Measurements from ENCODE around the gene PIN1.
"Not testable (repeated sequence)": the region's sequence is repeated elsewhere in the genome, so short reads cannot be mapped to it uniquely, and the experiment has no call there.

PIN1 gene

DNA sequence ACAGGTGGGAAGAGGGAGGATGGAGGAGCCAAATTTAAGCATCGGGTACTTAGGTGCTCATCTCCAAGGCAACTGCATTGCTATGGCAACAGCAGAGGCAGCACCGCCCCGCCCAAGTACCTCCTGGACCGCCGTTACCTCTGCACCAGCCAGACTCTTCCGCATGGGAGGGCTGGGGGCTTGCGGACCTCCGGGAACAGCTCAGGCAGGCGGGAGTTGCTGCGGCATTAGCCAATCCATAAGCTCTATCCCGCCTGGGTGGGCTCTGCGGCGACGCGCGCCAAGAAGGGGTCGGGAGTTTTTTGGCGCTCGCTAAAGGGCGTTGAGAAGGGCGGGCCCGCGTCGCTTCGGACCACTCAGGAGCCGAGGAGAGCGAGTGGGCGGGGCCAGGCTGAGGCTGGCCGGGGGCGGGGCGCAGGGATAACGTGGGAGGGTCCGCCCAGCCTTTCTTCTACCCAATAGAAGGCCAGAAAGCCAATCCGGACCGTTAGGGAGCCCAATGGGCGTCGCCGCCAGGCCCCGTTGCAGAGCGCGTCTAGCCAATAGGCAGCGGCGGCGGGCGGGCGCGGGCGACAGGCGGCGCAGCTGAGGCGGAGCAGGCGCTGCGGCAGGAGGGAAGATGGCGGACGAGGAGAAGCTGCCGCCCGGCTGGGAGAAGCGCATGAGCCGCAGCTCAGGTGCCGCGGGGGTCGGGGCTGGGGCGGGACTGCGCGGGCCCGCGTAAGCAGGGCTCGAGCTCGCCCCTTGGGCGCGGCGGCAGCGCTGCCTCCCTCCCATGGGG is at the start of gene PIN1:
Gene PIN1 (plus strand): TSS at position 593 of the 781 bp plus-strand sequence. CDS start 27 bp downstream, at position 620.
- DNase-seq (ENCODE audit: low spot score), result peak; percentile 99

DNA sequence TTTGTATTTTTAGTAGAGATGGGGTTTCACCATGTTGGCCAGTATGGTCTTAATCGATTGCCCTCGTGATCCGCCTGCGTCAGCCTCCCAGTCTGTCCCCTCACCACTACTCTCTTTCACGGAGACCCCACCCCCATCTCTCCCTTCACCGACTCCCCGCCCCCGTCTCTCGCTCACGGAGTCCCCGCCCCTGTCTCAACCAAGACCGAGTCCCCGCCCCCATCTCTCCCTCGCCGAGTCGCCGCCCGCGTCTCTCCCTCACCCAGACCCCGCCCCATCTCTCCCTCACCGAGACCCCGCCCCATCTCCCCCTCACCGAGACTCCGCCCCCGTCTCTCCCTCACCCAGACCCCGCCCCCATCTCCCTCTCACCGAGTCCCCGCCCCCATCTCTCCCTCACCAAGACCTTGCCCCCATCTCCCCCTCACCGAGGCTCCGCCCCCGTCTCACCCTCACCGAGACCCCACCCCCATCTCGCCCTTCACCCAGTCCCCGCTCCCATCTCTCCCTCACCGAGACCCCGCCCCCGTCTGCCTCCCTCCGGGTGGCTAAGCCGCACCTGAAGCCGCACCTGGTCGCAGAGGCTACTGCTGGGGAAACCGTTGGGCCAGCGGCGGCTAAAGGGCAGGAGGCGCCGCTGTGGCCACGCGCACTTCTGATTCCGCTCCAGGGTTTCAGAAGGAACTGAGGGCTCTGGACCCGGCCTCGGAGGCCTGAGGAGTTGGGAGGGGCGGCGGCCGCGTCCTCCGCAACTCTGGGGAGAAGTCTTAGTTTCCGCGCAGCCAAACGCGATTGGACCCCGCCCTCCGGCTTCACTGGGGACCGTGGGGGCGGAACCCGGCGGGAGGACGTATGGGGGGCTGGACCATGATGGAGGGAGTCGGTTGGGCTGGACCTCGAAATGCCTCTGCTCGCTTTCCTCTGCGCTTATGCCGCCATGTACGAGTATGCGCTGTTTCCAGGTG is 49.5 kb upstream of the PIN1 start:
- DNase-seq (ENCODE audit: low spot score), result peak; percentile 61

GRCh38 chr19:9786342-9786741 is 48.8 kb upstream of the PIN1 start:
- no peak for DNase-seq (ENCODE audit: low spot score)

DNA sequence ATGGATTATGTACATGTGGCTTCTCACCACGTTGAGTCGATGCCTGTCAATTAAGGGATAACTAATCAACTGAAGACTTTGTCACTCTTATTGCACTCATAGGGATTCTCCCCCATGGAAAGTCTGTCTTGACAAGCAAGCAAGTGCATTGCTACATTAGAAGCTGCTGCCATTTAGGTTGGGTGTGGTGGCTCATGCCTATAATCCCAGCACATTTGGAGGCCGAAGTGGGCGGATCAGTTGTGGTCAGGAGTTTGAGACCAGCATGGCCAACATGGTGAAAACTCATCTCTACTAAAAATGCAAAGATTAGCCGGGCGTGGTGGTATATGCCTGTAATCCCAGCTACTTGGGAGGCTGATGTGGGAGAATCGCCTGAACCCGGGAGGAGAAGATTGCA is 48.3 kb upstream of the PIN1 start:
- no peak for DNase-seq (ENCODE audit: low spot score)

GRCh38 chr19:9788604-9789003 is 46.5 kb upstream of the PIN1 start:
- DNase-seq (ENCODE audit: low spot score), result not testable (repeated sequence)

DNA sequence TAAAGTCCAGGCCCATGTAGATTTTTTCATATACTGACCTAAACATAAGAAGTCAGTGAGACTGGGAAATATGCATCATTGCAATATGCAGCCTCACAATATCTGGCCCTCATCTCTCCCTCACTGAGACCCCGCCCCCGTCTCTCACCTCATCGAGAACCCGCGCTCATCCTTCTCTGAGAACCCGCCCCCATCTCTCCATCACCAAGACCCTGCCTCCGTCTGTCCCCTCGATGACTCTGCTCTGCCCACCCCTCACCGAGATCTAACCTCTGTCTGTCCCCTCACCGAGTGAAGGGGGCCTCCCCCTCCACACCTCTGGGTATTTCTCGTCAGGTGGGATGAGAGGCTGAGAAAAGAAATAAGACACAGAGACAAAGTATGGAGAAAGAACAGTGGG is 46.1 kb upstream of the PIN1 start:
- DNase-seq (ENCODE audit: low spot score), result no peak

DNA sequence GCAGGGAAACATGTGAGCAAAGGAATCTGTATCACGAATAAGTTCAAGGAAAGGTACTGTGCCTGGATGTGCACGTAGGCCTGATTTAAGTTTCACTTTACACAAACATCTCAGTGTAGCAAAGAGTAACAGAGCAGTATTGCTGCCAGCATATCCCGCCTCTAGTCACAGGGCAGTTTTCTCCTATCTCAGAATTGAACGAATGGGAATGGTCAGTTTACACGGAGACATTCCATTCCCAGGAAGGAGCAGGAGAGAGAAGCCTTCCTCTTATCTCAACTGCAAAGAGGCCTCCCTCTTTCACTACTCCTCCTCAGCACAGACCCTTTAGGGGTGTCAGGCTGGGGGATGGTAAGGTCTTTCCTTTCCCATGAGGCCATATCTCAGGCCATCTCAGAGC is 45.5 kb upstream of the PIN1 start:
- not testable (repeated sequence) for DNase-seq (ENCODE audit: low spot score)

DNA sequence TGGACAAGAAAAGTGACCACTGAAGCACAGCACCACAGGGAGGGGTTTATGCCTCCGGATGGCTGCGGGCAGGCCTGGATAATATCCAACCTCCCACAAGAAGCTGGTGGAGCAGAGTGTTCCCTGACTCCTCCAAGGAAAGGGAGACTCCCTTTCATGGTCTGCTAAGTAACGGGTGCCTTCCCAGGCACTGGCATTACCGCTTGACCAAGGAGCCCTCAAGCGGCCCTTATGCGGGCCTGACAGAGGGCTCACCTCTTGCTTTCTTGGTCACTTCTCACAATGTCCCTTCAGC is 44.1 kb upstream of the PIN1 start:
- DNase-seq (ENCODE audit: low spot score), result not testable (repeated sequence)

GRCh38 chr19:9791552-9792205 is 43.4 kb upstream of the PIN1 start:
- peak; percentile 87 for DNase-seq (ENCODE audit: low spot score)

GRCh38 chr19:9792206-9793070 is 42.7 kb upstream of the PIN1 start:
- DNase-seq (ENCODE audit: low spot score), result peak; percentile 79

DNA sequence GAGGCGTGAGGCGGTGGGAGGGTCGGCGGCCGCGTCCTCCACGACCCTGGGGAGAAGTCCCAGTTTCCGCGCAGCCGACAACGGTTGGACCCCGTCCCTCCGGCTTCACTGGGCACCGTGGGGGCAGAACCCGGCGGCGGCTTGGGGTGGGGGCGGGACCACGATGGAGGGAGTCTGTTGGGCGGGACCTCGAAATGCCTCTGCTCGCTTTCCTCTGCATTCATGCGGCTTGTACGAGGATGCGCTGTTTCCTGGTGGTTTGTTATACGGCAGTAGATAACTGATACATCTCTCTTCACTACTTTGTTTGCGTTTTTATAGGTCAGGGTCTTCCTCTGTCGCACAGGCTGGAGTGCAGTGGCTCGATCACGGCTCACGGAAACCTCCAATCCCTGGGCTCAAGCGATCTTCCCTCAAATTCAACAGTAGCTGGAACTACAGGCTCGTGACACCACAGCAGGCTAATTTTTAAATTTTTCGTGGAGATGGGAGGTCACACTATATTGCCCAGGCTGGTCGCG is 42.0 kb upstream of the PIN1 start:
- no peak for DNase-seq (ENCODE audit: low spot score)

DNA sequence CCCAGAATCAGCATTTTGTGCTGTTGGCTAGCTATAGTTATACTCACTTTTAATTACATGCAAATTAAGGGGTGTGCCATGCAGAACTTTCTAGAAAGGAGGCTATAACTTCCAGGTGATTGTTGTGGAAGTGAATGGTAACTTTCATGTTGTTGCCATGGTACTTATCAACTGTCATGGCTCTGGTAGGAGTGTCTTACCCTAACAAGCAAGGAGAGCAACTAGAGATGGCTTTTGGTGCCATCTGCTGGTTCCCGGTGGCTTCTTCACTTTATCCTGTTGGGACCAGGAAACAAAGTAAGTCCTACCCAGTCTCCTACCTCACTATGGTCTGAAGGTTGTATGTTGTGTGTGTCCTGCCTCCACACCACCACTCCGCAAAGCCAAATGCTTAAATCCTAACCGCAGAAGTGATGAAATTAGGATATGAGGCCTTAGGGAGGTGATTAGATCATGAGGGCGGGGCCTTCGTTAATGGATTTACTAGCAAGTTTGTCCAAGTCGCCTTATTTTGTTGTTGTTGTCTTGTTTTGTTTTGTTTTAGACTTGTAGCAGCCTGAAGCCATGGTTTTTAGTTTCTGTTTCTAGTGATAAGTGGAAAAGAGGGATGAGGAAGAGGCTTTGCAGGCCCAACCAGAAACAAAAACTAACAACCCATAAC is 38.9 kb upstream of the PIN1 start:
- DNase-seq (ENCODE audit: low spot score), result peak; percentile 89

DNA sequence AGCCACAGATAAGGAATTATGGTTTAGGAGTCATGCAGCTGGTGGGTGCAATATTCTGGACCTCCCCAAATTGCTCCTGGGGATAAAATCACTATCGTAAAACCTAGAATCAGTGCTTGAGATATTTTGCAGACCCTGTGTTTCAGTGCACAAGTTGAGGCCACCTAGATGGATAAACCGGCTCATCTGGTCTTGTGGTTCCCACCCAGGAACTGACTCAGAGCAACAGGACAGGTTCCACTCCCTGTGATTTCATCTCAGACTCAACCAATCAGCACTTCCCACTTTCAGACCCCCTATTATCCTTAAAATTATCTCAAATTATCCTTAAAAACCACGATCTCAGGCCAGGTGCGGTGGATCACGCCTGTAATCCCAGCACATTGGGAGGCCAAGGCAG is 37.2 kb upstream of the PIN1 start:
- DNase-seq (ENCODE audit: low spot score), result no peak

DNA sequence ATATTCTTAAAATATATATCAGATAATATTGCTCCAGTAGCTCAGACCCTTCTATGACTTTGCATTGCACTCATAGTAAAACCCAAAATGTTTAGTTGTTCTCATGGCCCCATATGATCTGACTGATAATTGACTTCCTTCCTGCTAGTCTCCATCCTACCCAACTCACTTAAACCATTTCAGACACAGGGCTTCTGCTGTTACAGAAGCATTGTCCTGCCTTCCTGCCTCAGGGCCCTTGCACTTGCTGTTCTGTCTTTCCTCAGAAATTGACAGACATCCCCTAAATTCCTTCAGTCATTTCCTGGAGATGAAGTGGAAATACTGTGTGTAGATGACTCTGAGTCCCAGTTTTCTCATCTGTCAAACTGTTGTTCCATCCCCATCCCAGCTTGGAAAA is 36.0 kb upstream of the PIN1 start:
- no peak for DNase-seq (ENCODE audit: low spot score)

- no peak for DNase-seq (ENCODE audit: low spot score)
Observed at GRCh38 chr19:9801976-9802375, 33.1 kb upstream of the PIN1 start.

DNA sequence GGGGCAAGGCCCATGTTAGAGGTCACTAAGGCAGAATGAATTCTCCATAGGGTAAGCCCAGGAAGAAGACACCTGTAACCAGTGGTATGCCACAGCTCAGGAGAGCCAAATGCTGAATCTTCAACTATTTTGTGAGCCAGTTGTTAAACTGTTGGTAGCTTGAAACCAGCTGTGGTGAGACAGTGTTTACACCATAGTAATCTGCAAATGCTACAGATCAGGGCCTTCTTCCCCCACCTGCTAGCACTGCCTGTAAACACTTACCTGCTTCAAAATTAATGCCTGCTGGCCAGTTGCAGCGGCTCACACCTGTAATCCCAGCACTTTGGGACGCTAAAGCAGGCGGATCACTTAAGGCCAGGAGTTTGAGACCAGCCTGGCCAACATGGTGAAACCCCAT is 28.3 kb upstream of the PIN1 start:
- DNase-seq (ENCODE audit: low spot score), result no peak

GRCh38 chr19:9808855-9809824 is 26.0 kb upstream of the PIN1 start:
- no peak for DNase-seq (ENCODE audit: low spot score)

DNA sequence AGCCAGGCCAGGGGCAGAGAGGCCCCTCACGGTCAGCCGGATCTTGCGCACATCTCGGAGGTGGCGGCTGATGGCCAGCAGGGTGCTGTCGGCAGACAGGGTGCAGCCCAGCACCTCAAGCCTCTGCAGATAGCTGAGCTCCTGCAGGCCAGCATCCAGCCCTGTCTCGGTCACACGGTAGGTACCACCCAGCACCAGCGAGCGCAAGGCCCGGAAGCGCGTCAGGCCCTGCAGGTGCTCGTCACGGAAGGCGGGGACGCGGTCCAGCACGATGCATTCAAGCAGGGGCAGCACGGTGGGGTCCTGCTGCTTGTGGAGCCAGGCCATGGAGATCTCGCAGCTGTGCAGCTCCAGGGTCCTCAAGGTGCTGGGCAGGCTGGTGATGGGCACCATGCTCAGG is 24.0 kb upstream of the PIN1 start:
- no peak for DNase-seq (ENCODE audit: low spot score)

DNA sequence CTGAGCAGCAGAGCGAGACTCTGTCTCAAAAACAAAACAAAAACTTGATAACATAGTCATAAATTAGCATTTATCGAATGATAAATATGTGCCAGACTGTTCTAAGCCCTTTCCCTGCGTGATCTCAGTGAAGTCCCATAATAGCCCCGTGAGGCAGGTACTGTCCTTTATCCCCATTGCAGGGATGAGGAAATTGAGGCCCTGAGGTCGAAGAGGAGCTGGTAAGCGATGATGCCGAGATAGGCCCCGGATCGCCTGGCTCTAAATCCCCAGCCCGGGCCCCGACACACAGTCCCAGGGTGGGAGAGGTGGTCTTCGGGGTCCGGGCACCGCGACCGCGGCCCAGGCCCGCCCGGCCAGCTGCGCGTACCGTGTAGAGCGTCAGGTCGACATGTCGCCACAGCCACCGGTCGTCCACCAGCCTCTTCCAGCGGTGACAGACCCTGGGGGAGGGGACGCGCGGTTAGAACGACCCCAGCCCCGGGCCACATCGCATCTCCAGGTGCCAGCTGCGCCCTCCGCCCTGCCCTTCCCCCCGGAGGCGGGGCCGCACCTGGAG is 16.9 kb upstream of the PIN1 start:
- DNase-seq (ENCODE audit: low spot score), result no peak
